Measurements from ENCODE around the gene ITGAX. TPM values are rescaled to one million over a fixed set of nuclear protein-coding genes. Genes with fewer than 3 reads are reported as not detected.
"Not testable (repeated sequence)": the region's sequence is repeated elsewhere in the genome, so short reads cannot be mapped to it uniquely, and the experiment has no call there.

Gene ITGAX
- total RNA-seq, 1 donor from 2014 or later = 1.2 TPM

DNA sequence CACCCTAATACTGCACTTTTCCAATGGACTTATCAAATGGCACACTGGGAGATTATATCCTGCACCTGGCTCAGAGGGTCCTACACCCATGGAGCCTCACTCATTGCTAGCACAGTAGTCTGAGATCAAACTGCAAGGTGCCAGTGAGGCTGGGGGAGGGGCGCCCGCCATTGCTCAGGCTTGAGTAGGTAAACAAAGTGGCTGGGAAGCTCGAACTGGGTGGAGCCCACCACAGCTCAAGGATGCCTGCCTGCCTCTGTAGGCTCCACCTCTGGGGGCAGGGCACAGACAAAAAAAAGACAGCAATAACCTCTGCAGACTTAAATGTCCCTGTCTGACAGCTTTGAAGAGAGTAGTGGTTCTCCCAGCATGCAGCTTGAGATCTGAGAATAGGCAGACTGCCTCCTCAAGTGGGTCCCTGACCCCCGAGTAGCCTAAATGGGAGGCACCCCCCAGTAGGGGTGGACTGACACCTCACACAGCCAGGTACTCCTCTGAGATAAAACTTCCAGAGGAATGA lies 16.8 kb upstream of the ITGAX start:
- intact Hi-C loops (cut with DNase I); ATAC-seq (ENCODE audit: poor library complexity); DNase-seq: not testable (repeated sequence)

DNA sequence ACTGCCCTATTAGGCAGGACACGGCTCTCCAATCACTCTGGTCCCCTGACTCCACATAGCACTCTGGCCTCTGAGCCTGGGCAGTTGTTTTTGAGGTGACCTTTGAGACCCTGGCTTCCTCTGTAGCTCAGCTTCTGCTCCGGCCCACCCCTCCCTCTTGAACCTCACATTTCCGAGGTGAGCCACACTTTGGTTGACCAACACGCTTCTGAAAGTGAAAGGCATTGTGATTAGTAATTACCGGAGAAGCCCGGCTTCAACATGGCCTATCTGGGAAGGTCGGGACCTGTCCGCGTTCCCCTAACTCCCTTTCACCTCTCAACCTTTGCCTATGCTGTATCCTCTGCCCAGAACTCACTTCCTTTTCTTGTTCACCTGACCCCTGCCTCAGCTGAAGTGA lies 10.3 kb upstream of the ITGAX start:
- DNase-seq = no peak
- intact Hi-C loops (cut with DNase I) = no loop called here
- ATAC-seq (ENCODE audit: poor library complexity) = no peak

DNA sequence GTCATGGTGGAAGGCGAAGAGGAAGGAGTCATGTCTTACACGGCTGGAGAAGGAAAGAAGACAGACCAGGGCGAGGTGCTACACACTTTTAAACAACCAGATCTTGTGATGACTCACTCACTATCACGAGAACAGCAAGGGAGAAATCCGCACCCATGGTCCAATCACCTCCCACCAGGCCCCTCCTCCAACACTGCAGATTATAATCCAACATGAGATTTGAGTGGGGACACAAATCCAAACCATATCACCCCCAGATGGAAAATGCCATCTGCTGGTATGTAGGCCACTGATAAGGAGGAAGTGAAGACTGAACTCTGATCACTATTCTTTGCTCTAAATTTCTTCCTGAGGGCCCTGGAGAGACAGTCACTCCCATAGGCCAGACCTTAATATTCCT lies 7.5 kb upstream of the ITGAX start:
- intact Hi-C loops (cut with DNase I) = no loop called here
- ATAC-seq (ENCODE audit: poor library complexity) (no peak), DNase-seq (no peak)

DNA sequence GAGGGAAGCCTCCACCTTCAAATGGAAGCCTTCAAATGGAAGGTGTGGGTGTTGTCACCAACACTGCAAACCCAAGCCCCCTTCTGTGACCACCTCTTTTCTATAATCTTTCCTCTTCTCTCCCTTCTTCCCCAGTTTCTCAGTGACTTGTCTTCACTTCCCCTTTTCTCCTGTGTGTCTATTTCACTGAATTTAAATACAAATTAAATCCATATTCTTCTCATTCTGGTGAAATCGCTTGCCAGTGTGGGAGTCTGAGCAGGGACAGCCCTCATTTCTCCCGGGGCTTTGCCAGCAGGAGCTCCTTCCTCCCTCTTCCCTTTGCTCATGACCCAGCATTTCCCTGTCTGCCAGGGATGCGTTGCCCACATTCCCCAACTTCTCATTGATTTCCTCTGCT lies 6.4 kb upstream of the ITGAX start:
- DNase-seq (no peak), ATAC-seq (ENCODE audit: poor library complexity) (no peak)
- intact Hi-C loops (cut with DNase I) = no loop called here

DNA sequence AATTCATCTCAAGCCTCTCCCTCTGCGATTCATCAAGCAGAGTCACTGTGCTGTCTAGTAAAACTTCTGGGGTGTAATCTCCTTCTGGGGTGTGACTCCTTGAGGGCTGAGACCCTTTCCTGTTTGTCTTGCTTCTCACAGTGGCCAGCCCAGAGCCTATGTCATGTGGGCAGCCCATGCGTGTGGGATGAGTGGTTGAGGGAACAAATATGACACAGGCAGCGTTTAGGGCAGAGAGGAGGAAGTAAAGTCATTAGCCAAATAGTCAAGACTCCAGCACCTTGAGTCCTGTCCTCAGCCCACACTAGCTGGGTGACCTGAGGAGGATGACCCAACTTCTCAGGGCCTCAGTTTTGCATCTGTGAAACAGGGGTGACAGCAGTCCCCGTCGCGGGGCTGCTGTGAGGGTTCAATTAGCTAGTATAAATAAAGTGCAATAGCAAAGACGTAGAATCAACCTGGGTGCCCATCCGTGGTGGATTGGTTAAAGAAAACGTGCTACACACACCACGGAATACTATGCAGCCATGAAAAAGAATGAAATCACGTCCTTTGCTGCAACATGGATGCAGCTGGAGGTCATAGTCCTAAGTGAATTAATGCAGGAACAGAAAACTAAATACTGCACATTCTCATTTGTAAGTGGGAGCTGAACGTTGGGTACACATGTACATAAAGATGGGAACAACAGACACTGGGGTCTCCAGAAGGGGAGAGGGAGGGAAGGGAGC lies 4.5 kb upstream of the ITGAX start:
- no peak for DNase-seq
- intact Hi-C loops (cut with DNase I) = no loop called here
- no peak for ATAC-seq (ENCODE audit: poor library complexity)

DNA sequence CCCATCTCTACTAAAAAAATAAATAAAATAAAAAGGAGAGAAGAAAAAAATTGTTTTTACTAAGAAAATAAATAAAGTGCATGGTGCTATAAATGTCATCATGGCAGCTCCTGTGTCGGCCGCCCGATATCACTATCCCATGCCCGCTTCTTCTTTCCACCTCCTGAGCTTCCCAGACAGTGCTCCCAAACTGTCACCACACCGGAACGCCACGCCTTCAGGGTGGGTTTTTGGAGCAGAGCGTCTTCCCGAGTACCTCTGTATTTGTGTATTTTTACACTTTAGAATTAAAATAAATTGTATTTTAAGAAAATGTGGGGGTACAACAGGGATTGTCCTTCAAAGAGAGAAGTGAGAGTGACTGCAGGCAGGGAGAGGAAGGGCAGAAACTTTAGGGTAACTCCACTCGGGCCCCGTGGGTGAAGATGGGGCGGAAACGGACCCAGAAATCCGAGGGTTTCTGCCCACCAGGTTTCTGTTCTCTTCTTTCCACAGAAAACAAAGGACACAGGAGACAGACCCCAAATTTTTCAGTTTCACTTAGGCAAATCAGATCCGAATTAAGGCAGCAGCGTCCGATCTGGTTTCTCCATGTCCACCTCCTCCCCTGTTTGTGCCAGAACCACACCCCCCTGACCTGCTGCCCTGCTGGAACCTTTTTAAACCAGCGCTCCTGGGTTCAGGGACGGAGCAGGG lies 3.6 kb upstream of the ITGAX start:
- DNase-seq (no peak), ATAC-seq (ENCODE audit: poor library complexity) (no peak)
- intact Hi-C loops (cut with DNase I) = no loop called here

DNA sequence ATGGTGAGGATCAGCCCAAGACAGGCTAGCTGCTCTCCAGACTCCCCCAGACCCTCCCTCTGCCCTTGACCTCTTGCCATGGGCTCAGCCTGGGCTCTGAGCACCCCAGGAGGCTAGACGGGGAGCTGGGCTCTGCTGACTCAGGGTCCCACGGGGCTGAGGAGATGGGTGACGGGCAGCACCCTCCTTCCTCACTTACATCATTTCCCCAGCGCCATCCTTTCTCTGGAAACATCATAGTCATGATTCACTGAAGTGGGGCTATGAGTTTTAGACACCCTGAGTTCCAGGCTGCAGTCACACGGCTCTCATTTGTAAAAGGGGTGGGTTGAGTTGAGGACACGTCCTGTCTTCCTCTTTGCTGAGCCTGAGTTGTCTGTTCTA lies 3.0 kb upstream of the ITGAX start:
- ATAC-seq (ENCODE audit: poor library complexity) = peak; percentile 47
- DNase-seq = peak; percentile 53
- intact Hi-C loops (cut with DNase I) = no loop called here

DNA sequence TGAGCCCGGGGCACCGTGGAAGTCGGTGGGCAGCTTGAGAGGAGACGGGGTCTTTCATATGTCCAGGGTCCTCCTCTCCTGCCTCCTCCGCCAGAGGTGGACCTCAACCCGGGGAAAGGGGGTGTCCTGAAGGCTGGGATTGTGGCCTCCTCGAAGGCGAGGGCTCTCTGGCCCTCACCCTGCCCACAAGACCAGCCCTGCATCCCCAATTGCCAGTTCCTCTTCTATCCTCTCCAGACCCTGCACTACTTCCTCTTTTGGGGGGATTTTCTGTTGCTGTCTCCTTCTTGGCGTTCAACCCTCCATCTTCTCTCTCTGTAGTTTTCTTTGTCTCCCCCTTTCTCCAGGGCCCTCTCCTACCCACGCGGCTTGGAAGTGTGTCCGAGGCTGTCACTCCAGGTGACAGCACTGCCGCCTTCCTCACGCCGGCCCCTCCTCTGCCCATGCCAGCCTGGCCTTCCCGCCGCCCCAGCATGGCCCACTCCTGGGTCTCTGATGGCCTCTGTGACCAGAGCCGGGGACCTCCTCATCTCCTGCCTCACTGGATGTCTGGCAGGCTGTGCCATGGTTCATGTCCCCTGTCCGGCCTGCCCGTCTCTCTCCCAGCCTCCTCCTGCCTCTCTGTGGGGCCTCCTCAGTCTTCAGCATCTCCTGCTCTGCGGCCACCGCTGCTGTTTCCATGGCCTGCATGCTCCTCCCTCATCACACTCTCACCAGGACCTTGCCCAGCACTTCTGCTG lies 2.4 kb upstream of the ITGAX start:
- ATAC-seq (ENCODE audit: poor library complexity) (peak; percentile 54), DNase-seq (no peak)
- intact Hi-C loops (cut with DNase I) = no loop called here

DNA sequence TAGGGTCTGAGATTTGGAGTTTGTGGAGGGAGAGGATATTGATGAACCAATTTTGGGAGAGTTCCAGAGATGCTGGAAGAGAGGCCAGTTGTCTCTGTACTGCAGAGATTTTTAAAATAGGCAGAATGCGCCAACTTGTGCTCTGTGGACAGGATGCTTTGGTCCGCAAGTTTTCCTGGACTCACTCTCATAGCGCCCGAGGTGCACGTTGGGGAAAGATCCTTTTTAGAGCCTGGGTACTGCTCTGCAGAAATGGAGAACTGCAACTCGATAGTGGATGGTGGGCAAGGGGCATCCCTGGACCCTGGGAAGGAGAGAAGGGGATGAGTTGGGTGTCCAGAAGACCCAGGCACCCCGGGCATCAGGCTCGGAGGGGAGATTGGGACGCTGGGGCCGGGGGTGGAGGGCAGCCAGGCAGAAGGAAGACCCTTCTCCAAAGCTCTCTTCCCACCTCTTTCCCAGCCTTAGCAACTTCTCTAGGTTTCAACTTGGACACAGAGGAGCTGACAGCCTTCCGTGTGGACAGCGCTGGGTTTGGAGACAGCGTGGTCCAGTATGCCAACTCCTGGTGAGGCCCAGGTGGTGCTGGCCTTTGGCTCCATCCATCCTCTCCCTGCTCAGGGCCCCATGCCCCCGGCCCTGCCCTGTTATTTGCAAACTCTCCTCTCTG lies 590 bp downstream of the ITGAX start:
- DNase-seq (no peak), ATAC-seq (ENCODE audit: poor library complexity) (no peak)
- intact Hi-C loops (cut with DNase I) = no loop called here

DNA sequence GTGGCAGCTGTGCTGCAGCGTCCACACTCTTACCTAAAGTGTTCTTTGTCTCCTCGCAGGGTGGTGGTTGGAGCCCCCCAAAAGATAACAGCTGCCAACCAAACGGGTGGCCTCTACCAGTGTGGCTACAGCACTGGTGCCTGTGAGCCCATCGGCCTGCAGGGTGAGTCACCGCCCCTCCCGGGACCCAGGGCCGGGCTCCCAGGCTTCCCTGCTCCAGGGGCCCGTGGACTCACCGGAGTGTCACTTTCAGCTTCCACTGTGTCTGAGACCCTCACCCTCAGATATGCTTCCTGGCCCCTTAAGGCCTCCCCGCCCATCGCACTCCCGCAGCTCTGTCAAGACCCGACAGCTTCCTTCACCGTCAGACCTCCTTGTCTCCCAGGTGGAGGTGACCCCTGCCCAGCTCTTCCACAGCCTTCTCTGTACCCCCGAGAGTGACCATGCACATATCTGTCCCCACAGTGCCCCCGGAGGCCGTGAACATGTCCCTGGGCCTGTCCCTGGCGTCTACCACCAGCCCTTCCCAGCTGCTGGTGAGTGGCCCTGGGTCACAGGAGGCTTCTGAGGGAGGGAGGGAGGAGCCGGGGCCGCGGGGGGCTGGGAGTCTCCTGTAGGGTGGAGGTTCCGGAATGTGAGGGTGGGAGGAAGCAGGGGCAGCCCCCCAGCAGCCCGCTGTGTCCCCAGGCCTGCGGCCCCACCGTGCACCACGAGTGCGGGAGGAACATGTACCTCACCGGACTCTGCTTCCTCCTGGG lies 1.8 kb downstream of the ITGAX start:
- ATAC-seq (ENCODE audit: poor library complexity) = peak; percentile 16
- intact Hi-C loops (cut with DNase I) = no loop called here
- no peak for DNase-seq

DNA sequence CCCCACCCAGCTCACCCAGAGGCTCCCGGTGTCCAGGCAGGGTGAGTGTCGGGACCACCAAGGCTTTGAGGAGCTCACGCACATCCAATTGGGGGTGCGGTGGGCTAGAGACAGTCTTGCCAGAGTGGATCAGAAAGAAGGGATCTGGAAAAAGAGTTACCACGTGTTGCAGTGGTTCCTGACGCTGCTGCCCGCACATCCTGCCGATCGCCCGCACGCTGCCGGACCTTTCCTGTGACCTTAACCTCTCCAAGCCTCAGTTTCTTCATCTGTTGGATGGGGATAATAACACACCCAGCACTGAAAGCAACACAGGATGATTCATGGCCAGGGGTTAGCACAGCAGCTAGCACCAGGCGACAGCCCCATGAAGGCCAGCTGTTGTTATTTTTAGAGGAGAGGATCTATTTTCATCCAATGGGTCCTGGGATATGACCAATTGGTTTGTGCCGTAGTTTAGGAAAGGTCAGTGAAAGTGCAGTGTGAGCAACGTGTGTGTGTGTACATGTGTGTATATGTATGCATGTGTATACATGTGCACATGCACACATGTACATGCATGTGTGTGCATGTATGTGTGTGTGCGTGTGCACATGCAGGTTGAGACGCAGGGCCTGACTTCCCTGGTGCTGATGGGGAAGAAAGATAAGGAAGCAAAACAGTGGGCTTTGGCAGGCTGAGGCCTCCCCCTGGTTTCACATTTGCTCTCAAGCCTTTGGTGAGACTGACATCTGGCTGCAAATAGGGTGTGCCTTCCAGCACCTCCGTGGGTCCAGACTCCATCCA lies 2.5 kb downstream of the ITGAX start:
- ATAC-seq (ENCODE audit: poor library complexity) (peak; percentile 77), DNase-seq (no peak)
- intact Hi-C loops (cut with DNase I) = no loop called here

DNA sequence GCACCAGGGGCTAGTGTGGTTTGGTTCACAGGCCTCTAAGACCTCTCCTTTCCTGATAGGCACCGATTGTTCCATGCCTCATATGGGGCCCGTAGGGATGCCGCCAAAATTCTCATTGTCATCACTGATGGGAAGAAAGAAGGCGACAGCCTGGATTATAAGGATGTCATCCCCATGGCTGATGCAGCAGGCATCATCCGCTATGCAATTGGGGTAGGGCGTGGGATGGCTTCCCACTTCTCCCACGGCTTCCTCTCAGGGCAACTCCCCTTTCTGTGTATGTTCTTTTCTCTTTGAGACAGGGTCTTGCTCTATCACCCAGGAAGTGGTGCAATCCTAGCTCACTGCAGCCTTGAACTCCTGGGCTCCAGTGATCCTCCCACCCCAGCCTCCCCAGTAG lies 5.3 kb downstream of the ITGAX start:
- DNase-seq (no peak), ATAC-seq (ENCODE audit: poor library complexity) (no peak)
- intact Hi-C loops (cut with DNase I) = no loop called here

DNA sequence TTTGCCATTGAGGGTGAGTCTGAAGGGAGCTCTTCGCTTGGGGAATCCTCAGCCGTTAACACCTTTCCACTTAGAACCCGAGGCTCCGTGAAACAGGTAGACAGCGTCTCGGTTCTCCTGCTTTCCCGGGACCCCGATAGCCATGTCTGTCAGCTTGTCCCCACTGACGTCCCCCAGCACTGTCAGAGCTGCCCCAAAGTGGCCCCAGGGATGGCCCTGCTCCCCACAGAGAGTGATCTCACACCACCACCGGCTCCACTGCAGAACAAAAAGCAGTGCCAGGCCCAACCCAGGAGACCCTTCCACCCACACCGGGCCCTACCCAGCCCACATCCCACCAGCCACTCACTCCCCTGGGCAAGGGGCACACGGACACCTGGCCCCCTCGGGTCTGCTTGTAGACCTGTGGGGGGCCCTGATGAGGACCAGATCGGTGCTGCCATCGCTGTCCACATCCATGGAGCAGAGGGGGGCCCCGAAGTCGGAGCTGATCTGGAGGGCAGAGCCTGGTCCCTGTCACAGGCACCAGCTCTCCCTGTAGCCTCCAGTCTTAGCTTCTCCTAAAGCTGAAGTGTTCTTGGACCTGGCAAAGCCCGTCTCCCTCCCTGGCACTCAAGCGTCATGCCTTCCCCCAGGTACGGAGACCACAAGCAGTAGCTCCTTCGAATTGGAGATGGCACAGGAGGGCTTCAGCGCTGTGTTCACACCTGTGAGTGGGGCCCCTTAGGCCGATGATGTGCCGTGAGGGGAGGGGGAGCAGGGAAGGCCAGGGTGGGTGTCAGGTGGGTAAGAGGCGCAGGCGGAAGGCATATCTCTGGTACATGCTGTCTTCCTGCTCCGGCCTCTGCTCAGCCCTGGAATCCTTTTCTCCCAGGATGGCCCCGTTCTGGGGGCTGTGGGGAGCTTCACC lies 6.5 kb downstream of the ITGAX start:
- ATAC-seq (ENCODE audit: poor library complexity) = no peak
- no peak for DNase-seq
- intact Hi-C loops (cut with DNase I) = no loop called here

DNA sequence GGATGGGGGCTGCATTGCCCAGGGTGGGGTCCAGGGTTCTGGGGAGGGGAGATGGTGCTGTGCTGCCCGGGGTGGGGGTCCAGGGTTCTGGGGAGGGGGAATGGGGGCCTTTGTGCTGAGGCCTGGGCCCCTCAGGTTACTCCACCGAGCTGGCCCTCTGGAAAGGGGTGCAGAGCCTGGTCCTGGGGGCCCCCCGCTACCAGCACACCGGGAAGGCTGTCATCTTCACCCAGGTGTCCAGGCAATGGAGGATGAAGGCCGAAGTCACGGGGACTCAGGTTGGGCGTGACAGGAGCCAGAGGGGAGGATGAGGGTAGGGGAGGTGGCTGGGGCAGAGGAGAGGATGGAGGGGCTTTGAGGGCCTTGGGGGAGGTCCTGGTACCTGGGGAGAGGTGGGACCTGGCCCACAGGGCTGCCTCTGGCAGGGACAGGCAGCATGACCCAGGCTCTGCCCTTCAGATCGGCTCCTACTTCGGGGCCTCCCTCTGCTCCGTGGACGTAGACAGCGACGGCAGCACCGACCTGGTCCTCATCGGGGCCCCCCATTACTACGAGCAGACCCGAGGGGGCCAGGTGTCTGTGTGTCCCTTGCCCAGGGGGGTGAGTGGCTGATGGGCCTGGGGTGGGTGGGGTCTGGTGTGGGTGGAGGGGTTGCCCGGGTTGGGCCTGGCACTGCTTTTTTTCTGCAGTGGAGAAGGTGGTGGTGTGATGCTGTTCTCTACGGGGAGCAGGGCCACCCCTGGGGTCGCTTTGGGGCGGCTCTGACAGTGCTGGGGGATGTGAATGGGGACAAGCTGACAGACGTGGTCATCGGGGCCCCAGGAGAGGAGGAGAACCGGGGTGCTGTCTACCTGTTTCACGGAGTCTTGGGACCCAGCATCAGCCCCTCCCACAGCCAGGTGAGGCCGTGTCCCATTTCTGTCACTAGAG lies 7.8 kb downstream of the ITGAX start:
- intact Hi-C loops (cut with DNase I) = no loop called here
- ATAC-seq (ENCODE audit: poor library complexity) (no peak), DNase-seq (no peak)

DNA sequence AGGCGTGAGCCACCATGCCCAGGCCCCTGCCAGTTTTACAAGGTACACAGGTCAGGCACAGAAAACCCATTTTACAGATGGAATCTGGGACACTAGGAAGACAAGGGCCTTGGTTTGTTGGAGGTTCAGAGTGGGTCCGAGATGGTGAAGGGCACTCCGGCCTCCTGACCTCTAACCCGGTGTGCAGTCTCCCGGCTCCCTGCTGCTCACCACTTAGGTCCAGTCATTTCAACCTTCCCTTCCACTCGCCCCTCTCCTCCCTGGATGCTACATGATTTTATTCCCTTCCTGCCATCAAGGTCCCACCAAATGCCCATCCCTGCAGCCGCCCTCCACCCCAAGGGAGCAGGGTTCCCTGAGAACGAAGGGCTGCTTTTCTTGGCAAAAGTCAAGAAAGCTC lies 8.7 kb downstream of the ITGAX start:
- intact Hi-C loops (cut with DNase I) = no loop called here
- DNase-seq (no peak), ATAC-seq (ENCODE audit: poor library complexity) (no peak)

DNA sequence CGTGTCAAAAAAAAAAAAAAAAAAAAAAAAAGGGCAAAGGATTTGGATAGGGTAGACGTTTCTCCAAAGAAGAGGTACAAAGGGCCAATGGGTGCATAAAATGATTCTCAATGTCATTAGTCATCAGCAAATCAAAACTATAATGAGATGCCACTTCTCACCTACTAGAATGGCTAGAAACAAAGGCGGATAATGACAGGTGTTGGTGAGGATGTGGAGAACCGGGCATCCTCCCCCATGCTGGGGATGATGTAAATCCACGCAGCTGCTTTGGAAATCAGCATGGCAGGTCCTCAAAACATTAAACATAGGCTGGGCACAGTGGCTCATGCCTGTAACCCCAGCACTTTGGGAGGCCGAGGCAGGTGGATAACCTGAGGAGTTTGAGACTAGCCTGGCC lies 9.4 kb downstream of the ITGAX start:
- ATAC-seq (ENCODE audit: poor library complexity) (no peak), DNase-seq (no peak)
- intact Hi-C loops (cut with DNase I) = no loop called here

Measured in Right ventricle myocardium superior (tissue), 1 donor.